K562 (cell line): ENCODE measurements around the gene RRBP1. TPM values are rescaled to one million over a fixed set of nuclear protein-coding genes. Genes with fewer than 3 reads are reported as not detected.

Source experiments
- CC2D1A ChIP-seq: fragments of 450-650 bp; IDR thresholded peaks from 2 replicates; pipeline ENCODE4 v1.6.1; 2017; ENCODE audit warnings: mild to moderate bottlenecking
- CEBPB ChIP-seq: fragments of 450-650 bp; IDR thresholded peaks from 2 replicates; pipeline ENCODE4 v1.6.1; 2016; ENCODE audit warnings: missing genetic modification characterization, missing compliant biosample characterization
- HNRNPUL1 ChIP-seq: fragments of 200-400 bp; formaldehyde crosslinking; IDR thresholded peaks from 2 replicates; pipeline ENCODE4 v1.6.1; 2017; ENCODE audit warnings: low read length
- MTA1 ChIP-seq: fragments of 450-650 bp; IDR thresholded peaks from 2 replicates; pipeline ENCODE4 v1.6.1; 2017; ENCODE audit warnings: borderline replicate concordance
- POLR2AphosphoS2 ChIP-seq: IDR thresholded peaks from 2 replicates; pipeline ENCODE4 v1.6.1; 2012; ENCODE audit warnings: low read length, improper control_type of control experiment
- RBM39 ChIP-seq: fragments of 200-400 bp; formaldehyde crosslinking; optimal IDR thresholded peaks from 2 replicates; pipeline ENCODE3; 2018; ENCODE audit warnings: low read depth, low read length
- RNF2 ChIP-seq: sonication (generic); IDR thresholded peaks from 2 replicates; pipeline ENCODE4 v1.6.1; 2016
- SOX6 ChIP-seq: fragments of 450-650 bp; IDR thresholded peaks from 2 replicates; pipeline ENCODE4 v1.6.1; 2014; ENCODE audit warnings: mild to moderate bottlenecking
- SREBF1 ChIP-seq: fragments of 150-350 bp; IDR thresholded peaks from 2 replicates; pipeline ENCODE4 v1.6.1; 2014; ENCODE audit warnings: antibody characterized with exemption, low read depth, low read length, borderline replicate concordance
- TCF3 ChIP-seq: sonication (generic); formaldehyde crosslinking; IDR thresholded peaks from 2 replicates; pipeline ENCODE4 v1.4.0; 2020; ENCODE audit warnings: mild to moderate bottlenecking, missing genetic modification reagents
- TFAM ChIP-seq: fragments of 250-450 bp; sonication (Bioruptor Pico); conservative IDR thresholded peaks from 2 replicates; pipeline ENCODE4 v1.5.0; 2021; ENCODE audit warnings: mild to moderate bottlenecking, moderate library complexity
- XRCC5 ChIP-seq: fragments of 200-400 bp; formaldehyde crosslinking; IDR thresholded peaks from 2 replicates; pipeline ENCODE4 v1.6.1; 2017; ENCODE audit warnings: low read depth, mild to moderate bottlenecking, low read length
- ZEB2 ChIP-seq: fragments of 450-650 bp; IDR thresholded peaks from 2 replicates; pipeline ENCODE4 v1.6.1; 2016
- ZFP30 ChIP-seq: fragments of 250-450 bp; sonication (Bioruptor Pico); IDR thresholded peaks from 2 replicates; pipeline ENCODE4 v1.8.0; 2022; ENCODE audit warnings: moderate library complexity, mild to moderate bottlenecking, inconsistent platforms, borderline replicate concordance
- ZNF184 ChIP-seq: sonication (generic); formaldehyde crosslinking; IDR thresholded peaks from 2 replicates; pipeline ENCODE4 v1.5.0; 2020; ENCODE audit warnings: missing genetic modification reagents
- ZNF445 ChIP-seq: fragments of 250-450 bp; sonication (Bioruptor Pico); IDR thresholded peaks from 2 replicates; pipeline ENCODE4 v1.4.0; 2020; ENCODE audit warnings: low read depth, mild to moderate bottlenecking, moderate library complexity
- ZNF77 ChIP-seq: fragments of 250-450 bp; sonication (Bioruptor Pico); IDR thresholded peaks from 2 replicates; pipeline ENCODE4 v1.5.0; 2020
- ZSCAN32 ChIP-seq: fragments of 450-650 bp; formaldehyde crosslinking; IDR thresholded peaks from 2 replicates; pipeline ENCODE4 v1.4.0; 2020; ENCODE audit warnings: mild to moderate bottlenecking, moderate library complexity
- polyA plus RNA-seq, 8 experiments: library from polyadenylated mRNA; depleted of rRNA in 4 of 8; stranded (reverse) in 5 of 8; unstranded in 3 of 8; fragments of >200 nt; fragmentation: Nextera tagmentation in 2 of 8; fragmentation: Illumina TruSeq in 1 of 8; extraction: Ambion mirVana in 2 of 8; extraction: Trizol in 1 of 8; gene quantifications; 2 replicates each; pipeline versions ENCODE4 v1.2.1 to v1.2.3, GENCODE V29; 2011 to 2014; ENCODE audit warnings: inconsistent platforms in 1 of 8, missing spikeins in 1 of 8
- total RNA-seq, 7 experiments: library from RNA; depleted of rRNA in 6 of 7; stranded (reverse); fragments of >200 nt in 6 of 7; fragmentation: Illumina TruSeq in 2 of 7; extraction: Trizol in 2 of 7; gene quantifications; 2 replicates each; pipeline versions ENCODE4 v1.2.1 to v1.2.3, GENCODE V29; 2011 to 2021; ENCODE audit warnings: low replicate concordance in 1 of 7
- TF ChIP-seq, protein P1 (sequence below): fragments of 450-650 bp; formaldehyde crosslinking; conservative IDR thresholded peaks from 2 replicates; pipeline ENCODE4 v1.4.0; 2022; ENCODE audit warnings: mild to moderate bottlenecking, missing genetic modification characterization
- TF ChIP-seq, protein P2 (sequence below), 2 experiments: fragments of 450-650 bp; conservative IDR thresholded peaks; 2 replicates each; pipeline ENCODE4 v1.6.1; 2017; ENCODE audit warnings: mild to moderate bottlenecking in 2 of 2, moderate library complexity in 2 of 2
- TF ChIP-seq, protein P3 (sequence below): IDR thresholded peaks from 3 replicates; pipeline ENCODE4 v1.6.1; 2011; ENCODE audit warnings: borderline replicate concordance, mild to moderate bottlenecking; ENCODE audit not compliant: insufficient read length, insufficient read depth
- TF ChIP-seq, protein P4 (sequence below): sonication (generic); formaldehyde crosslinking; IDR thresholded peaks from 2 replicates; pipeline ENCODE4 v1.8.1; 2023; ENCODE audit warnings: mild to moderate bottlenecking, missing genetic modification reagents
- TF ChIP-seq, protein P5 (sequence below): fragments of 250-450 bp; sonication (Bioruptor Pico); IDR thresholded peaks from 2 replicates; pipeline ENCODE4 v1.4.0; 2020; ENCODE audit warnings: mild to moderate bottlenecking

Gene RRBP1
- total and polyA plus RNA-seq, 9 of the 15 experiments (the other 6 are each of a cell fraction or from before 2014, with no cell fraction given) = 0.84 to 32.0 (median 17.6) TPM

DNA sequence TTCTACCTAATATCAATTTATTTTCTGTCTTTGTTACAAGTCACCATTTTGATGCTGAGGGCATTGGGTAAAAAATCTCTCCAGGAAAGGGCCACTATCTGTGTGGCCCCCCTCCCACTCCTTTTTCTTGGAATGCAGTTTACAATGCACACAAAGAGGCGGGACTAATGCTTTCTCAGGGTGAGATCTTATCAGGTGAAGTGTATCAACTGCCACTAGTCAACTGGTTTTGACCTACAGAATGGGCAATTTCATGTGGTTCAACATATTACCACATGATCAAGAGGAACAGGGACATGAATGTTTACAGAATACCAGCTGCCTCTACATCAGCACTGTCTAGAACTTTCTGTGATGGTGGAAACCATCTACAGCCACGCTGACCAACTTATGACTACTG lies 3.7 kb downstream of the RRBP1 start (continued):
- TF ChIP-seq, protein P1, sequence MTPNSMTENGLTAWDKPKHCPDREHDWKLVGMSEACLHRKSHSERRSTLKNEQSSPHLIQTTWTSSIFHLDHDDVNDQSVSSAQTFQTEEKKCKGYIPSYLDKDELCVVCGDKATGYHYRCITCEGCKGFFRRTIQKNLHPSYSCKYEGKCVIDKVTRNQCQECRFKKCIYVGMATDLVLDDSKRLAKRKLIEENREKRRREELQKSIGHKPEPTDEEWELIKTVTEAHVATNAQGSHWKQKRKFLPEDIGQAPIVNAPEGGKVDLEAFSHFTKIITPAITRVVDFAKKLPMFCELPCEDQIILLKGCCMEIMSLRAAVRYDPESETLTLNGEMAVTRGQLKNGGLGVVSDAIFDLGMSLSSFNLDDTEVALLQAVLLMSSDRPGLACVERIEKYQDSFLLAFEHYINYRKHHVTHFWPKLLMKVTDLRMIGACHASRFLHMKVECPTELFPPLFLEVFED (CRISPR knock-in tag) = no peak
- TF ChIP-seq ZNF445 (CRISPR knock-in tag) (no peak), MTA1 (no peak), ZSCAN32 (CRISPR knock-in tag) (no peak), ZFP30 (CRISPR knock-in tag) (no peak), SREBF1 (no peak), RBM39 (no peak), TCF3 (CRISPR knock-in tag) (no peak), ZNF77 (no peak), CC2D1A (no peak), TFAM (CRISPR knock-in tag) (no peak), RNF2 (no peak), ZNF184 (no peak), CEBPB (no peak), HNRNPUL1 (no peak), XRCC5 (no peak), SOX6 (peak; percentile 53; the same call in 1 of the 2 replicates), ZEB2 (no peak), POLR2AphosphoS2 (no peak)
- TF ChIP-seq, protein P2, sequence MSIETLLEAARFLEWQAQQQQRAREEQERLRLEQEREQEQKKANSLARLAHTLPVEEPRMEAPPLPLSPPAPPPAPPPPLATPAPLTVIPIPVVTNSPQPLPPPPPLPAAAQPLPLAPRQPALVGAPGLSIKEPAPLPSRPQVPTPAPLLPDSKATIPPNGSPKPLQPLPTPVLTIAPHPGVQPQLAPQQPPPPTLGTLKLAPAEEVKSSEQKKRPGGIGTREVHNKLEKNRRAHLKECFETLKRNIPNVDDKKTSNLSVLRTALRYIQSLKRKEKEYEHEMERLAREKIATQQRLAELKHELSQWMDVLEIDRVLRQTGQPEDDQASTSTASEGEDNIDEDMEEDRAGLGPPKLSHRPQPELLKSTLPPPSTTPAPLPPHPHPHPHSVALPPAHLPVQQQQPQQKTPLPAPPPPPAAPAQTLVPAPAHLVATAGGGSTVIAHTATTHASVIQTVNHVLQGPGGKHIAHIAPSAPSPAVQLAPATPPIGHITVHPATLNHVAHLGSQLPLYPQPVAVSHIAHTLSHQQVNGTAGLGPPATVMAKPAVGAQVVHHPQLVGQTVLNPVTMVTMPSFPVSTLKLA (conservative IDR thresholded peaks at IDR 0.05) = no peak
- TF ChIP-seq, protein P3, sequence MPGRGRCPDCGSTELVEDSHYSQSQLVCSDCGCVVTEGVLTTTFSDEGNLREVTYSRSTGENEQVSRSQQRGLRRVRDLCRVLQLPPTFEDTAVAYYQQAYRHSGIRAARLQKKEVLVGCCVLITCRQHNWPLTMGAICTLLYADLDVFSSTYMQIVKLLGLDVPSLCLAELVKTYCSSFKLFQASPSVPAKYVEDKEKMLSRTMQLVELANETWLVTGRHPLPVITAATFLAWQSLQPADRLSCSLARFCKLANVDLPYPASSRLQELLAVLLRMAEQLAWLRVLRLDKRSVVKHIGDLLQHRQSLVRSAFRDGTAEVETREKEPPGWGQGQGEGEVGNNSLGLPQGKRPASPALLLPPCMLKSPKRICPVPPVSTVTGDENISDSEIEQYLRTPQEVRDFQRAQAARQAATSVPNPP = no peak
- TF ChIP-seq, protein P4, sequence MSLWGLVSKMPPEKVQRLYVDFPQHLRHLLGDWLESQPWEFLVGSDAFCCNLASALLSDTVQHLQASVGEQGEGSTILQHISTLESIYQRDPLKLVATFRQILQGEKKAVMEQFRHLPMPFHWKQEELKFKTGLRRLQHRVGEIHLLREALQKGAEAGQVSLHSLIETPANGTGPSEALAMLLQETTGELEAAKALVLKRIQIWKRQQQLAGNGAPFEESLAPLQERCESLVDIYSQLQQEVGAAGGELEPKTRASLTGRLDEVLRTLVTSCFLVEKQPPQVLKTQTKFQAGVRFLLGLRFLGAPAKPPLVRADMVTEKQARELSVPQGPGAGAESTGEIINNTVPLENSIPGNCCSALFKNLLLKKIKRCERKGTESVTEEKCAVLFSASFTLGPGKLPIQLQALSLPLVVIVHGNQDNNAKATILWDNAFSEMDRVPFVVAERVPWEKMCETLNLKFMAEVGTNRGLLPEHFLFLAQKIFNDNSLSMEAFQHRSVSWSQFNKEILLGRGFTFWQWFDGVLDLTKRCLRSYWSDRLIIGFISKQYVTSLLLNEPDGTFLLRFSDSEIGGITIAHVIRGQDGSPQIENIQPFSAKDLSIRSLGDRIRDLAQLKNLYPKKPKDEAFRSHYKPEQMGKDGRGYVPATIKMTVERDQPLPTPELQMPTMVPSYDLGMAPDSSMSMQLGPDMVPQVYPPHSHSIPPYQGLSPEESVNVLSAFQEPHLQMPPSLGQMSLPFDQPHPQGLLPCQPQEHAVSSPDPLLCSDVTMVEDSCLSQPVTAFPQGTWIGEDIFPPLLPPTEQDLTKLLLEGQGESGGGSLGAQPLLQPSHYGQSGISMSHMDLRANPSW = no peak
- TF ChIP-seq, protein P5, sequence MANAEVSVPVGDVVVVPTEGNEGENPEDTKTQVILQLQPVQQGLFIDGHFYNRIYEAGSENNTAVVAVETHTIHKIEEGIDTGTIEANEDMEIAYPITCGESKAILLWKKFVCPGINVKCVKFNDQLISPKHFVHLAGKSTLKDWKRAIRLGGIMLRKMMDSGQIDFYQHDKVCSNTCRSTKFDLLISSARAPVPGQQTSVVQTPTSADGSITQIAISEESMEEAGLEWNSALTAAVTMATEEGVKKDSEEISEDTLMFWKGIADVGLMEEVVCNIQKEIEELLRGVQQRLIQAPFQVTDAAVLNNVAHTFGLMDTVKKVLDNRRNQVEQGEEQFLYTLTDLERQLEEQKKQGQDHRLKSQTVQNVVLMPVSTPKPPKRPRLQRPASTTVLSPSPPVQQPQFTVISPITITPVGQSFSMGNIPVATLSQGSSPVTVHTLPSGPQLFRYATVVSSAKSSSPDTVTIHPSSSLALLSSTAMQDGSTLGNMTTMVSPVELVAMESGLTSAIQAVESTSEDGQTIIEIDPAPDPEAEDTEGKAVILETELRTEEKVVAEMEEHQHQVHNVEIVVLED (CRISPR knock-in tag) = no peak
